Measurements from ENCODE around the gene TM9SF3.

DNA sequence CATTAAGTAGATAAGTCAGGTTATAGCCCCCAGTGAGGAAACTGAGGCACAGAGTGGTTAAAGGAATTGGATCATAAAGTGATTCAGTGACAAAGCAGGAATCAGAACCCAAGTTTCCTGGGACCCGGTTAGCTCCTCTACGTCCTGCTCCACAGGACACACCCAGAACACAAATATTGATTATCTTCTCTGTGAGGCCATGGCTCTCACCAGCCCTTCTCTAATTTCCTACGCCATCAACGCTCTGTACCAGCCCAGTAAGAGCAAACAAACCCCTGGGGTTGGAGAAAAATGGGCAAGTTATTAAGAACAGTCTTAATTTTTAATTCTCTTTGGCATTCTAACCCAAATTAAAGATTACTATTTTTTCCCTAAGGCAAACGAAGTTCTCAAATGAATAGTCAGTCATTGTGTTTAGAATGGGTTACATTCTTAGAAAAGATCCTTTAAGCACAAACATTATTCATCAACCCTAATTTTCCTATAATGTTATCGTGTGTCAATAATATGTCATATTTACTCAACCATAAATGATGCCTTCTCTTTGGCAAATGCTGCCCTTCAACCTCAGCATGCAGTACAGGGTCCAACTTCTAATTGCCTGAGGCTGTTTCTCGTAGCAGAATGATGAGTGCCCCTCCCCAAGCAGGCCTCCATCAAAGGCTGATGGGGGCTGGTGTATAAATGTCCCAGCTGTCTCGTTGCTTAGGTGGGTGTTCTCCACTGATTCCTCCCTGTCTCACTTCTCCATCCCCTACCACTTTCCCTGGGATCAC lies 25.4 kb upstream of the TM9SF3 start:
- TF ChIP-seq, protein P1, sequence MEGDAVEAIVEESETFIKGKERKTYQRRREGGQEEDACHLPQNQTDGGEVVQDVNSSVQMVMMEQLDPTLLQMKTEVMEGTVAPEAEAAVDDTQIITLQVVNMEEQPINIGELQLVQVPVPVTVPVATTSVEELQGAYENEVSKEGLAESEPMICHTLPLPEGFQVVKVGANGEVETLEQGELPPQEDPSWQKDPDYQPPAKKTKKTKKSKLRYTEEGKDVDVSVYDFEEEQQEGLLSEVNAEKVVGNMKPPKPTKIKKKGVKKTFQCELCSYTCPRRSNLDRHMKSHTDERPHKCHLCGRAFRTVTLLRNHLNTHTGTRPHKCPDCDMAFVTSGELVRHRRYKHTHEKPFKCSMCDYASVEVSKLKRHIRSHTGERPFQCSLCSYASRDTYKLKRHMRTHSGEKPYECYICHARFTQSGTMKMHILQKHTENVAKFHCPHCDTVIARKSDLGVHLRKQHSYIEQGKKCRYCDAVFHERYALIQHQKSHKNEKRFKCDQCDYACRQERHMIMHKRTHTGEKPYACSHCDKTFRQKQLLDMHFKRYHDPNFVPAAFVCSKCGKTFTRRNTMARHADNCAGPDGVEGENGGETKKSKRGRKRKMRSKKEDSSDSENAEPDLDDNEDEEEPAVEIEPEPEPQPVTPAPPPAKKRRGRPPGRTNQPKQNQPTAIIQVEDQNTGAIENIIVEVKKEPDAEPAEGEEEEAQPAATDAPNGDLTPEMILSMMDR (IDR thresholded peaks at IDR 0.05): no peak
- no peak for TF ChIP-seq POLR2A (IDR thresholded peaks at IDR 0.05)
